Natural killer cell (primary cell): ENCODE results near the gene RNF26. TPM values are rescaled to one million over a fixed set of nuclear protein-coding genes. Genes with fewer than 3 reads are reported as not detected.
A peak's percentile ranks its signal among the peaks of the same experiment; 100 is the strongest.

Experiments
- ATAC-seq, 3 donors: fragments of 150-1000 bp in 2 of 3; fragments of 200-7000 bp in 1 of 3; cut with Tn5 transposase; 1 replicate in 1 of 3; 2 replicates in 2 of 3; pipeline ENCODE4 v1.10.0; 2021; ENCODE audit warnings: mild to moderate bottlenecking in 2 of 3, moderate library complexity in 2 of 3
- DNase-seq, 2 donors: peaks; one replicate each; pipeline versions ENCODE4 v3.0.0 to v3.0.0-alpha.2; 2013 to 2021; ENCODE audit warnings: mixed read lengths in 1 of 2
- H3K27ac ChIP-seq: one replicate; pipeline ENCODE4 v1.5.1; 2013; ENCODE audit warnings: mild to moderate bottlenecking, low read length
- H3K27me3 ChIP-seq: one replicate; pipeline ENCODE4 v1.6.1; 2013; ENCODE audit warnings: low read length; ENCODE audit not compliant: control insufficient read depth, insufficient read depth
- H3K36me3 ChIP-seq: one replicate; pipeline ENCODE4 v1.6.1; 2013; ENCODE audit warnings: low read length; ENCODE audit not compliant: control insufficient read depth, insufficient read depth
- H3K4me1 ChIP-seq: one replicate; pipeline ENCODE4 v1.6.1; 2013; ENCODE audit warnings: low read length; ENCODE audit not compliant: control insufficient read depth, insufficient read depth
- H3K4me3 ChIP-seq: one replicate; pipeline ENCODE4 v1.5.1; 2013; ENCODE audit warnings: low read length
- H3K9me3 ChIP-seq: one replicate; pipeline ENCODE4 v1.6.1; 2013; ENCODE audit warnings: low read length; ENCODE audit not compliant: control insufficient read depth, insufficient read depth
- H3K27ac Mint-ChIP-seq, 2 donors: one replicate each; pipeline ENCODE4 v1.8.0; 2022; ENCODE audit warnings: mild to moderate bottlenecking in 2 of 2, mixed read lengths in 2 of 2, moderate library complexity in 1 of 2
- H3K27me3 Mint-ChIP-seq, 2 donors: one replicate each; pipeline ENCODE4 v1.8.0; 2022; ENCODE audit warnings: low read depth in 2 of 2, mixed read lengths in 2 of 2
- H3K36me3 Mint-ChIP-seq: one replicate; pipeline ENCODE4 v1.8.0; 2022; ENCODE audit warnings: mixed read lengths
- H3K4me1 Mint-ChIP-seq, 2 donors: one replicate each; pipeline ENCODE4 v1.8.0; 2022; ENCODE audit warnings: mixed read lengths in 2 of 2
- H3K4me3 Mint-ChIP-seq: one replicate; pipeline ENCODE4 v1.8.0; 2022; ENCODE audit warnings: mild to moderate bottlenecking, moderate library complexity, mixed read lengths
- H3K9me3 Mint-ChIP-seq, 2 donors: one replicate each; pipeline ENCODE4 v1.8.0; 2022; ENCODE audit warnings: mixed read lengths in 2 of 2
- CTCF ChIP-seq: fragments of 200-600 bp; IDR thresholded peaks from one replicate; pipeline ENCODE4 v1.8.0; 2022; ENCODE audit warnings: antibody characterized with exemption
- WGBS: methylation state at CpG from one replicate; pipeline ENCODE4 v1.1.7; 2013; ENCODE audit warnings: missing lambda C conversion rate; ENCODE audit not compliant: insufficient coverage; 5-methylcytosine and 5-hydroxymethylcytosine counted together
- intact Hi-C: fragments of 100-400 bp; cut with micrococcal nuclease; formaldehyde crosslinking; loops from one replicate; pipeline ENCODE4 v1.14.2; 2022
- total RNA-seq, 4 donors: library from RNA; stranded (reverse); fragments of 120-200 nt in 1 of 4; gene quantifications; one replicate each; pipeline versions ENCODE4 v1.2.3 to v1.2.4, GENCODE V29; 2013 to 2022

RNF26 gene
- total RNA-seq, 3 donors from 2014 or later (not counting 1 experiment from before 2014, with no cell fraction given), result 18.0 to 21.8 (median 18.1) TPM

DNA sequence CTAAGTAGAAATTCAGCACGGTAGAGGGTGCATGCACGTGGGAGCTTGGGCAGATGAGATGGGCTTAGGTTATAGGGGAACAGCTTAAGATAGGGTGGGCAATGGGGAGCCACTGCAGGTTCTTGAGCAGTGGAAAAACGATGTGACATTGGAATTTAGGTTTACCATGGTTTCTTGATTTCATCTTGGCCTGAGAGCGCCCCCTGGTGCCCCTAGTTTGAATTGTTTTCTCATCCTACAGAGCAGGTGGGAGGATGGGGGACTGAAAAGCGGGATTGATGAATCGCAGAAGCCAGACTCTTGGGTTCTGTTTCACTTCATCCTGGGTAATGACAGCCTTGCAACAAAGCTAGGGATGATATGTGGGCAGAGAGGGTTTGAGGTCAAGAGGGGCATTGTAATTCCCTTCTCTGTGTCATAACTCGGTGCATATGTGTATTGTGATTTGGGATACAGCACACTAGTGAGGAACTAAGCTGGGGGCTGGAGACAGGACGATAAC lies 10.7 kb upstream of the RNF26 start:
- Mint-ChIP-seq H3K27ac (no peak overlapping the region), H3K9me3 (no peaks in the 10 kb centered on the region), H3K4me3 (peak overlapping the region; percentile 59), H3K36me3 (no peaks in the 10 kb centered on the region), H3K27me3 (peaks cover 17 to 23% of the 10 kb centered on the region in 2 donors), H3K4me1 (peaks cover 0 to 32% of the 10 kb centered on the region in 2 donors)
- H3K4me1 ChIP-seq, result peaks cover 18% of the 10 kb centered on the region
- TF ChIP-seq CTCF, result peak; percentile 80
- DNase-seq (peak; percentile 72 to 85), ATAC-seq (peak in 1 of 3 donors; percentile 31)
- no peak overlapping the region for H3K4me3 ChIP-seq
- 21% methylated on average over 8 of the region's 8 CpGs for WGBS
- no peaks in the 10 kb centered on the region for H3K9me3 ChIP-seq
- no peaks in the 10 kb centered on the region for H3K36me3 ChIP-seq
- peaks cover 5% of the 10 kb centered on the region for H3K27me3 ChIP-seq
- no peak overlapping the region for H3K27ac ChIP-seq
- intact Hi-C loops, result loop anchor here (5.0 kb wide), 1 partner anchor 116 kb away; the partner anchor contains the start of gene CBL

GRCh38 chr11:119324189-119324588 lies 10.1 kb upstream of the RNF26 start:
- H3K4me3 ChIP-seq, result no peak overlapping the region
- no peak for ATAC-seq
- no peaks in the 10 kb centered on the region for H3K9me3 ChIP-seq
- no peak for DNase-seq
- H3K36me3 ChIP-seq, result no peaks in the 10 kb centered on the region
- Mint-ChIP-seq H3K27ac (no peak overlapping the region), H3K27me3 (peaks cover 15 to 20% of the 10 kb centered on the region in 2 donors), H3K4me3 (no peak overlapping the region), H3K4me1 (peaks cover 0 to 26% of the 10 kb centered on the region in 2 donors), H3K36me3 (no peaks in the 10 kb centered on the region), H3K9me3 (no peaks in the 10 kb centered on the region)
- 72% methylated on average over 4 of the region's 4 CpGs for WGBS
- H3K27me3 ChIP-seq, result peaks cover 5% of the 10 kb centered on the region
- peaks cover 18% of the 10 kb centered on the region for H3K4me1 ChIP-seq
- H3K27ac ChIP-seq, result no peak overlapping the region
- intact Hi-C loops, result loop anchor here (5.0 kb wide), 1 partner anchor 117 kb away; the partner anchor contains the start of gene CBL
- no peak for TF ChIP-seq CTCF

GRCh38 chr11:119329320-119329719 lies 5.0 kb upstream of the RNF26 start:
- no peak for TF ChIP-seq CTCF
- DNase-seq (no peak), ATAC-seq (no peak)
- no peak overlapping the region for H3K4me3 Mint-ChIP-seq
- Histone ChIP-seq H3K4me3 (no peak overlapping the region), H3K36me3 (no peaks in the 10 kb centered on the region), H3K27me3 (no peaks in the 10 kb centered on the region), H3K27ac (no peak overlapping the region), H3K9me3 (no peaks in the 10 kb centered on the region), H3K4me1 (no peaks in the 10 kb centered on the region)
- intact Hi-C loops, result no loop called here
- H3K27ac Mint-ChIP-seq, result no peak overlapping the region
- 89% methylated on average over 2 of the region's 2 CpGs for WGBS
- H3K4me1 Mint-ChIP-seq, result peaks cover 5 to 9% of the 10 kb centered on the region in 2 donors
- no peaks in the 10 kb centered on the region for H3K36me3 Mint-ChIP-seq
- peaks cover 14 to 26% of the 10 kb centered on the region in 2 donors for H3K27me3 Mint-ChIP-seq
- H3K9me3 Mint-ChIP-seq, result no peaks in the 10 kb centered on the region

- peaks cover 14 to 26% of the 10 kb centered on the region in 2 donors for H3K27me3 Mint-ChIP-seq
- Histone ChIP-seq H3K9me3 (no peaks in the 10 kb centered on the region), H3K36me3 (no peaks in the 10 kb centered on the region), H3K4me1 (peaks cover 8% of the 10 kb centered on the region), H3K27ac (no peak overlapping the region), H3K4me3 (no peak overlapping the region), H3K27me3 (no peaks in the 10 kb centered on the region)
- no peak for TF ChIP-seq CTCF
- WGBS, result 28% methylated on average over 1 of the region's 1 CpG
- DNase-seq (no peak), ATAC-seq (no peak)
- H3K9me3 Mint-ChIP-seq, result no peaks in the 10 kb centered on the region
- H3K36me3 Mint-ChIP-seq, result no peaks in the 10 kb centered on the region
- intact Hi-C loops, result no loop called here
- peaks cover 14 to 17% of the 10 kb centered on the region in 2 donors for H3K4me1 Mint-ChIP-seq
- no peak overlapping the region for H3K27ac Mint-ChIP-seq
- no peak overlapping the region for H3K4me3 Mint-ChIP-seq
Observed at GRCh38 chr11:119330237-119330636, 4.1 kb upstream of the RNF26 start.
